HepG2 (cell line): Measurements from ENCODE around the gene TPD52L2. TPM values are rescaled to one million over a fixed set of nuclear protein-coding genes. Genes with fewer than 3 reads are reported as not detected.

ENCODE experiments used
- AHR ChIP-seq: IDR thresholded peaks from 2 replicates; pipeline ENCODE4 v1.6.1; 2018; ENCODE audit warnings: missing genetic modification reagents, missing compliant biosample characterization
- ATF3 ChIP-seq: sonication (generic); formaldehyde crosslinking; IDR thresholded peaks from 2 replicates; pipeline ENCODE4 v1.4.0; 2020; ENCODE audit warnings: missing genetic modification reagents
- DBP ChIP-seq: sonication (generic); formaldehyde crosslinking; IDR thresholded peaks from 2 replicates; pipeline ENCODE4 v1.4.0; 2020; ENCODE audit warnings: missing genetic modification reagents; ENCODE audit errors: not compliant biosample characterization
- DMTF1 ChIP-seq: sonication (generic); formaldehyde crosslinking; IDR thresholded peaks from 2 replicates; pipeline ENCODE4 v1.4.0; 2020; ENCODE audit warnings: mild to moderate bottlenecking, missing genetic modification reagents
- MEIS2 ChIP-seq: sonication (generic); formaldehyde crosslinking; IDR thresholded peaks from 2 replicates; pipeline ENCODE4 v1.9.0; 2021; ENCODE audit warnings: mild to moderate bottlenecking, missing genetic modification reagents
- NPAS2 ChIP-seq: sonication (generic); formaldehyde crosslinking; IDR thresholded peaks from 2 replicates; pipeline ENCODE4 v1.8.0; 2022; ENCODE audit warnings: mild to moderate bottlenecking, missing genetic modification reagents, borderline replicate concordance
- PPARG ChIP-seq: conservative IDR thresholded peaks from 2 replicates; pipeline ENCODE4 v1.6.1; 2016; ENCODE audit warnings: missing biosample characterization, missing genetic modification reagents
- RAD21 ChIP-seq: fragments of 450-650 bp; formaldehyde crosslinking; IDR thresholded peaks from 2 replicates; pipeline ENCODE4 v1.5.0; 2020; ENCODE audit warnings: mild to moderate bottlenecking
- SAFB2 ChIP-seq: sonication (generic); formaldehyde crosslinking; IDR thresholded peaks from 2 replicates; pipeline ENCODE4 v1.5.1; 2020; ENCODE audit warnings: missing genetic modification reagents, low read depth, mild to moderate bottlenecking, borderline replicate concordance
- SNAI1 ChIP-seq: sonication (generic); formaldehyde crosslinking; IDR thresholded peaks from 2 replicates; pipeline ENCODE4 v1.5.0; 2020; ENCODE audit warnings: mild to moderate bottlenecking, missing genetic modification reagents, borderline replicate concordance
- XBP1 ChIP-seq: sonication (generic); formaldehyde crosslinking; IDR thresholded peaks from 2 replicates; pipeline ENCODE4 v1.5.0; 2020; ENCODE audit warnings: missing genetic modification reagents
- ZHX2 ChIP-seq, 2 experiments: sonication (generic) in 1 of 2; formaldehyde crosslinking in 1 of 2; IDR thresholded peaks; 2 replicates each; pipeline versions ENCODE4 v1.6.1 to v1.9.0; 2014 to 2022; ENCODE audit warnings: antibody characterized with exemption in 1 of 2, borderline replicate concordance in 1 of 2, inconsistent platforms in 1 of 2, low read depth in 1 of 2, missing genetic modification reagents in 1 of 2
- ZNF180 ChIP-seq: sonication (generic); formaldehyde crosslinking; IDR thresholded peaks from 2 replicates; pipeline ENCODE4 v1.4.0; 2020; ENCODE audit warnings: low read depth, missing genetic modification reagents, borderline replicate concordance
- ZNF607 ChIP-seq: sonication (generic); formaldehyde crosslinking; IDR thresholded peaks from 2 replicates; pipeline ENCODE4 v1.5.1; 2020; ENCODE audit warnings: missing genetic modification reagents, mild to moderate bottlenecking, borderline replicate concordance
- ZNF660 ChIP-seq: sonication (generic); formaldehyde crosslinking; IDR thresholded peaks from 2 replicates; pipeline ENCODE4 v1.5.1; 2020; ENCODE audit warnings: mild to moderate bottlenecking, low read depth, missing genetic modification reagents, borderline replicate concordance
- polyA plus RNA-seq, 8 experiments: library from polyadenylated mRNA; depleted of rRNA in 3 of 8; stranded (reverse) in 7 of 8; unstranded in 1 of 8; fragments of >200 nt; fragmentation: Illumina TruSeq in 4 of 8; extraction: Trizol in 4 of 8; gene quantifications; 2 replicates each; pipeline versions ENCODE4 v1.2.1 to v1.2.3, GENCODE V29; 2011 to 2016; ENCODE audit warnings: low read depth in 4 of 8, missing spikeins in 1 of 8, mixed read lengths in 1 of 8; ENCODE audit not compliant: insufficient read depth in 1 of 8
- total RNA-seq, 5 experiments: library from RNA; depleted of rRNA; stranded (reverse); fragments of >200 nt; fragmentation: Illumina TruSeq; extraction: Trizol; gene quantifications; 2 replicates each; pipeline ENCODE4 v1.2.3, GENCODE V29; 2016; ENCODE audit warnings: low read depth in 1 of 5

The TPD52L2 gene
- total and polyA plus RNA-seq, 2 of the 13 experiments (the other 11 are each of a cell fraction or from before 2014, with no cell fraction given), result 156 to 184 TPM

GRCh38 chr20:63858393-63859165 lies 6.5 kb upstream of the TPD52L2 start (continued):
- TF ChIP-seq SNAI1 (CRISPR knock-in tag), result no peak
- TF ChIP-seq DBP (CRISPR knock-in tag), result no peak
- no peak; the same call in none of the 2 replicates for TF ChIP-seq PPARG (CRISPR knock-in tag)
- TF ChIP-seq MEIS2 (CRISPR knock-in tag), result no peak; the same call in 1 of the 2 replicates
- TF ChIP-seq ZNF660 (CRISPR knock-in tag), result no peak
- peak; percentile 64 for TF ChIP-seq ZNF607 (CRISPR knock-in tag)
- TF ChIP-seq SAFB2, result peak; percentile 93; the same call in 1 of the 2 replicates
- no peak for TF ChIP-seq ZHX2 (IDR thresholded peaks at IDR 0.05; ENCODE audit: low read depth)
- TF ChIP-seq ZHX2 (CRISPR knock-in tag; IDR thresholded peaks at IDR 0.05; ENCODE audit: borderline replicate concordance), result no peak
- peak; percentile 6; the same call in 1 of the 2 replicates for TF ChIP-seq RAD21 (CRISPR knock-in tag)
- no peak for TF ChIP-seq ZNF180 (CRISPR knock-in tag)
- TF ChIP-seq DMTF1 (CRISPR knock-in tag), result no peak
- TF ChIP-seq XBP1 (CRISPR knock-in tag), result no peak
- no peak; the same call in 1 of the 2 replicates for TF ChIP-seq AHR
- TF ChIP-seq ATF3 (CRISPR knock-in tag), result no peak
- no peak for TF ChIP-seq NPAS2 (CRISPR knock-in tag)
